Stimulated activated CD4-positive, alpha-beta T cell treated with anti-CD3 and anti-CD28 coated beads, Interleukin-15, amount 100 ng/mL, for 48 hours (primary cell): ENCODE data around the gene TBC1D5.

Source experiments
- DNase-seq, 2 donors: peaks; one replicate each; pipeline ENCODE4 v3.0.0-alpha.2; 2020; ENCODE audit warnings: low read depth in 2 of 2

Gene TBC1D5

GRCh38 chr3:17231537-17232261 lies 510.7 kb downstream of the TBC1D5 start:
- no peak for DNase-seq

GRCh38 chr3:17227472-17227871 lies 515.0 kb downstream of the TBC1D5 start:
- no peak for DNase-seq

GRCh38 chr3:17221529-17221928 lies 520.9 kb downstream of the TBC1D5 start:
- DNase-seq = no peak

- DNase-seq = no peak
Measured at GRCh38 chr3:17219593-17219992, 522.8 kb downstream of the TBC1D5 start.

- DNase-seq = no peak
Measured at GRCh38 chr3:17218587-17218986, 523.8 kb downstream of the TBC1D5 start.

GRCh38 chr3:17217588-17217987 lies 524.8 kb downstream of the TBC1D5 start:
- no peak for DNase-seq

- DNase-seq = no peak
Measured at GRCh38 chr3:17213102-17213501, 529.3 kb downstream of the TBC1D5 start.

GRCh38 chr3:17207979-17208378 lies 534.5 kb downstream of the TBC1D5 start:
- DNase-seq = no peak

GRCh38 chr3:17207019-17207418 lies 535.4 kb downstream of the TBC1D5 start:
- no peak for DNase-seq

- DNase-seq = no peak
Measured at GRCh38 chr3:17204049-17204650, 538.3 kb downstream of the TBC1D5 start.

- DNase-seq = no peak
Measured at GRCh38 chr3:17201538-17201937, 540.9 kb downstream of the TBC1D5 start.

- no peak for DNase-seq
Measured at GRCh38 chr3:17195856-17196604, 546.4 kb downstream of the TBC1D5 start.

- peak in 1 of 2 donors; percentile 1 for DNase-seq
Measured at GRCh38 chr3:17195192-17195611, 547.2 kb downstream of the TBC1D5 start.

- no peak for DNase-seq
Measured at GRCh38 chr3:17194116-17194515, 548.3 kb downstream of the TBC1D5 start.

GRCh38 chr3:17192995-17193394 lies 549.4 kb downstream of the TBC1D5 start:
- no peak for DNase-seq

- DNase-seq = no peak
Measured at GRCh38 chr3:17190353-17191078, 551.9 kb downstream of the TBC1D5 start.

GRCh38 chr3:17188378-17188777 lies 554.1 kb downstream of the TBC1D5 start:
- no peak for DNase-seq

GRCh38 chr3:17187589-17188184 lies 554.7 kb downstream of the TBC1D5 start:
- no peak for DNase-seq

- DNase-seq = no peak
Measured at GRCh38 chr3:17183951-17184550, 558.4 kb downstream of the TBC1D5 start.

GRCh38 chr3:17182166-17182565 lies 560.3 kb downstream of the TBC1D5 start:
- DNase-seq = no peak

- no peak for DNase-seq
Measured at GRCh38 chr3:17181413-17181907, 561.0 kb downstream of the TBC1D5 start.
